A673 (cell line): Measurements from ENCODE around the gene BTBD9.

Source experiments
- CTCF ChIP-seq: fragments of 300-800, 200-600 bp; sonication (generic); conservative IDR thresholded peaks from 2 replicates; pipeline ENCODE4 v1.5.1; 2017; ENCODE audit warnings: low read depth, mild to moderate bottlenecking, antibody characterized with exemption, low read length, moderate library complexity, mixed read lengths
- EZH2 ChIP-seq: fragments of 200-600 bp; sonication (generic); IDR thresholded peaks from 2 replicates; pipeline ENCODE4 v1.6.1; 2017; ENCODE audit warnings: borderline replicate concordance, low read depth, mild to moderate bottlenecking, mixed read lengths, antibody characterized with exemption, low read length; ENCODE audit not compliant: poor library complexity, severe bottlenecking

GRCh38 chr6:38495518-38495917 lies 144.2 kb downstream of the BTBD9 start:
- TF ChIP-seq EZH2: no peak
- no peak for TF ChIP-seq CTCF
